Uterus (tissue), 4 donors: ENCODE results near the gene SMIM7. TPM values are rescaled to one million over a fixed set of nuclear protein-coding genes. Genes with fewer than 3 reads are reported as not detected.

ENCODE experiments used
- DNase-seq, 2 donors: peaks; one replicate each; pipeline ENCODE4 v3.0.0-alpha.2; 2019 to 2020
- H3K27ac ChIP-seq, 2 donors: fragments of 200-600 bp; sonication (generic); 1 replicate in 1 of 2; 2 replicates in 1 of 2; pipeline ENCODE4 v1.5.1; 2016 to 2018
- H3K27me3 ChIP-seq, 2 donors: fragments of 200-600 bp; sonication (generic); one replicate each; pipeline ENCODE4 v1.5.1; 2018 to 2019; ENCODE audit warnings: control low read depth in 1 of 2
- H3K36me3 ChIP-seq, 2 donors: fragments of 200-600 bp; sonication (generic); one replicate each; pipeline ENCODE4 v1.5.1; 2019; ENCODE audit warnings: control low read depth in 1 of 2
- H3K4me1 ChIP-seq, 2 donors: fragments of 200-600 bp; sonication (generic); one replicate each; pipeline ENCODE4 v1.5.1; 2018 to 2019; ENCODE audit warnings: control low read depth in 1 of 2
- H3K4me3 ChIP-seq, 2 donors: fragments of 200-600 bp; sonication (generic); 1 replicate in 1 of 2; 2 replicates in 1 of 2; pipeline ENCODE4 v1.5.1; 2018 to 2019; ENCODE audit warnings: mild to moderate bottlenecking in 1 of 2
- H3K9me3 ChIP-seq, 2 donors: fragments of 200-600 bp; sonication (generic); one replicate each; pipeline ENCODE4 v1.5.1; 2019; ENCODE audit warnings: control low read depth in 1 of 2
- CTCF ChIP-seq, 4 experiments: fragments of 200-600 bp in 2 of 4; fragments of 450-650 bp in 2 of 4; sonication (generic) in 2 of 4; IDR thresholded peaks; one replicate each; pipeline ENCODE4 v1.5.1; 2016 to 2019; ENCODE audit warnings: antibody characterized with exemption in 4 of 4, mild to moderate bottlenecking in 2 of 4, moderate library complexity in 1 of 4
- POLR2A ChIP-seq, 2 donors: fragments of 450-650 bp; IDR thresholded peaks; one replicate each; pipeline ENCODE4 v1.6.1; 2016; ENCODE audit warnings: antibody characterized with exemption in 2 of 2, mild to moderate bottlenecking in 1 of 2, moderate library complexity in 1 of 2
- intact Hi-C: fragments of 100-400 bp; cut with DNase I; formaldehyde crosslinking; loops from one replicate; pipeline ENCODE4 v1.15.1; 2023; ENCODE audit warnings: low total_unique reads
- total RNA-seq, 4 donors: library from RNA; depleted of rRNA in 3 of 4; stranded (reverse); fragments of >200 nt in 3 of 4; gene quantifications; one replicate each; pipeline versions ENCODE4 v1.1.0 to v1.2.4, GENCODE V29; 2014 to 2023
- donor health status: DM: yes; HTN: yes; CAD: no.

The SMIM7 gene
- total RNA-seq, 4 donors from 2014 or later, result 26.6 to 144 (median 85.0) TPM

GRCh38 chr19:16623576-16623975, 36.4 kb downstream of the SMIM7 start:
- H3K27ac ChIP-seq, result no peak overlapping the region
- H3K4me3 ChIP-seq, result no peak overlapping the region
- no peak for DNase-seq
- H3K9me3 ChIP-seq, result no peaks in the 10 kb centered on the region
- TF ChIP-seq CTCF (IDR thresholded peaks at IDR 0.05), result no peak
- TF ChIP-seq POLR2A (IDR thresholded peaks at IDR 0.05), result no peak
- intact Hi-C loops, result no loop called here
- no peaks in the 10 kb centered on the region for H3K27me3 ChIP-seq
- H3K4me1 ChIP-seq, result peaks cover 0 to 19% of the 10 kb centered on the region in 2 donors
- H3K36me3 ChIP-seq, result no peaks in the 10 kb centered on the region

- TF ChIP-seq POLR2A (IDR thresholded peaks at IDR 0.05) (no peak), CTCF (IDR thresholded peaks at IDR 0.05) (no peak)
- Histone ChIP-seq H3K9me3 (no peaks in the 10 kb centered on the region), H3K27me3 (no peaks in the 10 kb centered on the region), H3K4me3 (no peak overlapping the region), H3K27ac (no peak overlapping the region), H3K4me1 (peaks cover 0 to 19% of the 10 kb centered on the region in 2 donors), H3K36me3 (no peaks in the 10 kb centered on the region)
- intact Hi-C loops, result no loop called here
- DNase-seq, result no peak
Measured at GRCh38 chr19:16623066-16623465, 36.9 kb downstream of the SMIM7 start.

- TF ChIP-seq CTCF (IDR thresholded peaks at IDR 0.05), result no peak
- H3K9me3 ChIP-seq, result no peaks in the 10 kb centered on the region
Measured at GRCh38 chr19:16621165-16621800, 38.7 kb downstream of the SMIM7 start.

GRCh38 chr19:16620584-16620983, 39.4 kb downstream of the SMIM7 start:
- H3K4me1 ChIP-seq, result peaks cover 0 to 19% of the 10 kb centered on the region in 2 donors
- H3K27ac ChIP-seq, result no peak overlapping the region
- intact Hi-C loops, result no loop called here
- no peaks in the 10 kb centered on the region for H3K27me3 ChIP-seq
- H3K4me3 ChIP-seq, result no peak overlapping the region
- DNase-seq, result no peak
- H3K9me3 ChIP-seq, result no peaks in the 10 kb centered on the region
- H3K36me3 ChIP-seq, result no peaks in the 10 kb centered on the region
- TF ChIP-seq POLR2A (IDR thresholded peaks at IDR 0.05) (no peak), CTCF (IDR thresholded peaks at IDR 0.05) (no peak)

More at GRCh38 chr19:16621165-16621800, 38.7 kb downstream of the SMIM7 start:
- intact Hi-C loops, result no loop called here
- Histone ChIP-seq H3K27ac (no peak overlapping the region), H3K4me1 (peaks cover 0 to 19% of the 10 kb centered on the region in 2 donors), H3K27me3 (no peaks in the 10 kb centered on the region), H3K4me3 (no peak overlapping the region), H3K36me3 (no peaks in the 10 kb centered on the region)
- DNase-seq, result no peak

GRCh38 chr19:16620018-16620417, 39.9 kb downstream of the SMIM7 start:
- H3K9me3 ChIP-seq, result no peaks in the 10 kb centered on the region
- no peaks in the 10 kb centered on the region for H3K36me3 ChIP-seq
- DNase-seq, result no peak
- TF ChIP-seq POLR2A (IDR thresholded peaks at IDR 0.05) (no peak), CTCF (IDR thresholded peaks at IDR 0.05) (no peak)
- intact Hi-C loops, result no loop called here
- H3K27ac ChIP-seq, result no peak overlapping the region
- H3K4me3 ChIP-seq, result no peak overlapping the region
- H3K4me1 ChIP-seq, result peaks cover 0 to 20% of the 10 kb centered on the region in 2 donors
- H3K27me3 ChIP-seq, result no peaks in the 10 kb centered on the region
